H9 (cell line): ENCODE measurements around the gene PFDN4. TPM values are rescaled to one million over a fixed set of nuclear protein-coding genes. Genes with fewer than 3 reads are reported as not detected.

Experiments used
- DNase-seq: peaks from one replicate; pipeline ENCODE4 v3.0.0-alpha.2; 2017
- H2AFZ ChIP-seq: one replicate; pipeline ENCODE4 v1.6.1; 2013; ENCODE audit warnings: mild to moderate bottlenecking, low read length, control low read depth, moderate library complexity
- H2AK5ac ChIP-seq: 2 replicates; pipeline ENCODE4 v1.6.1; 2013; ENCODE audit warnings: low read length, control low read depth, mixed read lengths; ENCODE audit not compliant: insufficient read length
- H2BK120ac ChIP-seq: one replicate; pipeline ENCODE4 v1.6.1; 2013; ENCODE audit warnings: low read depth, mild to moderate bottlenecking, low read length, control low read depth, inconsistent platforms; ENCODE audit not compliant: poor library complexity, severe bottlenecking
- H2BK12ac ChIP-seq: 2 replicates; pipeline ENCODE4 v1.6.1; 2013; ENCODE audit warnings: low read length, control low read depth, mixed read lengths, low read depth; ENCODE audit not compliant: insufficient read length
- H2BK15ac ChIP-seq: 2 replicates; pipeline ENCODE4 v1.6.1; 2013; ENCODE audit warnings: low read depth, low read length, control low read depth
- H2BK20ac ChIP-seq: one replicate; pipeline ENCODE4 v1.6.1; 2013; ENCODE audit warnings: low read depth, mild to moderate bottlenecking, low read length, control low read depth, inconsistent platforms; ENCODE audit not compliant: poor library complexity, severe bottlenecking
- H2BK5ac ChIP-seq: 2 replicates; pipeline ENCODE4 v1.6.1; 2013; ENCODE audit warnings: low read length, control low read depth, mixed read lengths; ENCODE audit not compliant: insufficient read length
- H3K14ac ChIP-seq: 2 replicates; pipeline ENCODE4 v1.6.1; 2013; ENCODE audit warnings: low read length, control low read depth; ENCODE audit not compliant: insufficient read depth
- H3K18ac ChIP-seq: 2 replicates; pipeline ENCODE4 v1.6.1; 2013; ENCODE audit warnings: low read depth, mild to moderate bottlenecking, mixed read lengths, low read length, control low read depth; ENCODE audit not compliant: insufficient read length
- H3K23ac ChIP-seq: 2 replicates; pipeline ENCODE4 v1.6.1; 2013; ENCODE audit warnings: low read length, control low read depth, mixed read lengths, low read depth; ENCODE audit not compliant: insufficient read length
- H3K23me2 ChIP-seq: 2 replicates; pipeline ENCODE4 v1.6.1; 2013; ENCODE audit warnings: low read depth, mild to moderate bottlenecking, mixed read lengths, low read length, control low read depth; ENCODE audit not compliant: insufficient read length, poor library complexity, severe bottlenecking
- H3K27ac ChIP-seq: 2 replicates; pipeline ENCODE4 v1.5.1; 2013; ENCODE audit warnings: low read length, control low read depth, mixed read lengths, low read depth; ENCODE audit not compliant: insufficient read length
- H3K27me3 ChIP-seq: 2 replicates; pipeline ENCODE4 v1.6.1; 2013; ENCODE audit warnings: low read length, control low read depth, inconsistent platforms; ENCODE audit not compliant: insufficient read depth
- H3K4ac ChIP-seq: 2 replicates; pipeline ENCODE4 v1.6.1; 2013; ENCODE audit warnings: low read depth, mild to moderate bottlenecking, control low read depth, inconsistent platforms, low read length, moderate library complexity
- H3K4me1 ChIP-seq: 2 replicates; pipeline ENCODE4 v1.6.1; 2013; ENCODE audit warnings: low read length, control low read depth, inconsistent platforms; ENCODE audit not compliant: insufficient read depth
- H3K4me2 ChIP-seq: 2 replicates; pipeline ENCODE4 v1.6.1; 2013; ENCODE audit warnings: low read length, control low read depth, mixed read lengths; ENCODE audit not compliant: insufficient read length, insufficient read depth
- H3K56ac ChIP-seq: 2 replicates; pipeline ENCODE4 v1.6.1; 2013; ENCODE audit warnings: low read depth, mild to moderate bottlenecking, mixed read lengths, low read length, control low read depth; ENCODE audit not compliant: insufficient read length
- H3K79me1 ChIP-seq: 2 replicates; pipeline ENCODE4 v1.6.1; 2013; ENCODE audit warnings: low read depth, mild to moderate bottlenecking, moderate library complexity, low read length, control low read depth, inconsistent platforms; ENCODE audit not compliant: insufficient read depth, poor library complexity, severe bottlenecking
- H3K79me2 ChIP-seq: 2 replicates; pipeline ENCODE4 v1.6.1; 2013; ENCODE audit warnings: low read length, control low read depth, inconsistent platforms; ENCODE audit not compliant: insufficient read depth
- H3K9ac ChIP-seq: 2 replicates; pipeline ENCODE4 v1.6.1; 2013; ENCODE audit warnings: low read length, control low read depth, mixed read lengths; ENCODE audit not compliant: insufficient read length; ENCODE audit errors: extremely low read depth
- H3K9me3 ChIP-seq: one replicate; pipeline ENCODE4 v1.6.1; 2013; ENCODE audit warnings: low read depth, low read length, inconsistent platforms; ENCODE audit not compliant: control insufficient read depth
- H3T11ph ChIP-seq: one replicate; pipeline ENCODE4 v1.6.1; 2013; ENCODE audit warnings: mild to moderate bottlenecking, low read length, control low read depth, inconsistent platforms
- H4K20me1 ChIP-seq: one replicate; pipeline ENCODE4 v1.6.1; 2013; ENCODE audit not compliant: control insufficient read depth, insufficient read length, insufficient read depth
- H4K5ac ChIP-seq: 2 replicates; pipeline ENCODE4 v1.6.1; 2013; ENCODE audit warnings: low read depth, mild to moderate bottlenecking, mixed read lengths, low read length, control low read depth; ENCODE audit not compliant: insufficient read length
- H4K8ac ChIP-seq: replicated peaks from 2 replicates; pipeline ENCODE4 v1.6.1; 2013; ENCODE audit warnings: low read length, control low read depth, mixed read lengths, low read depth; ENCODE audit not compliant: insufficient read length
- H4K91ac ChIP-seq: 2 replicates; pipeline ENCODE4 v1.6.1; 2013; ENCODE audit warnings: low read depth, mild to moderate bottlenecking, moderate library complexity, mixed read lengths, low read length, control low read depth; ENCODE audit not compliant: insufficient read length
- H3K27ac Mint-ChIP-seq, 3 experiments: 2 replicates in 2 of 3; 3 replicates in 1 of 3; pipeline ENCODE4 v1.8.0; 2020 to 2021; ENCODE audit warnings: mixed read lengths in 3 of 3, mild to moderate bottlenecking in 1 of 3, moderate library complexity in 1 of 3
- H3K27me3 Mint-ChIP-seq: 2 replicates; pipeline ENCODE4 v1.8.0; 2021; ENCODE audit warnings: low read depth, mild to moderate bottlenecking, moderate library complexity, mixed read lengths
- H3K36me3 Mint-ChIP-seq, 3 experiments: 2 replicates in 2 of 3; 3 replicates in 1 of 3; pipeline ENCODE4 v1.8.0; 2020 to 2021; ENCODE audit warnings: low read depth in 3 of 3, mixed read lengths in 3 of 3; ENCODE audit not compliant: insufficient read depth in 1 of 3
- H3K4me1 Mint-ChIP-seq, 2 experiments: 2 replicates each; pipeline ENCODE4 v1.8.0; 2020; ENCODE audit warnings: mixed read lengths in 2 of 2
- H3K4me3 Mint-ChIP-seq, 2 experiments: 2 replicates in 1 of 2; 3 replicates in 1 of 2; pipeline ENCODE4 v1.8.0; 2020 to 2021; ENCODE audit warnings: mild to moderate bottlenecking in 2 of 2, mixed read lengths in 2 of 2, moderate library complexity in 1 of 2
- H3K9me3 Mint-ChIP-seq, 2 experiments: 2 replicates in 1 of 2; 3 replicates in 1 of 2; pipeline ENCODE4 v1.8.0; 2020; ENCODE audit warnings: mild to moderate bottlenecking in 2 of 2, mixed read lengths in 2 of 2, moderate library complexity in 1 of 2
- total RNA-seq: library from RNA; stranded (reverse); gene quantifications from 2 replicates; pipeline ENCODE4 v1.2.1, GENCODE V29; 2021
- TF ChIP-seq, protein P1 (sequence below): fragments of 200-600 bp; sonication (generic); conservative IDR thresholded peaks from 3 replicates; pipeline ENCODE4 v1.8.0; 2021; ENCODE audit warnings: antibody characterized with exemption, mild to moderate bottlenecking

The PFDN4 gene
- total RNA-seq, 1 experiment from 2014 or later, result 73.6 TPM

GRCh38 chr20:54227241-54227640, 19.4 kb downstream of the PFDN4 start:
- no peak overlapping the region for H3K4me2 ChIP-seq
- H3K18ac ChIP-seq, result no peak overlapping the region
- H2BK15ac ChIP-seq, result no peak overlapping the region
- H3K27ac ChIP-seq, result no peak overlapping the region
- no peak overlapping the region for H2BK5ac ChIP-seq
- no peak overlapping the region for H2BK12ac ChIP-seq
- no peak overlapping the region for H3K23ac ChIP-seq
- Mint-ChIP-seq H3K27me3 (no peaks in the 10 kb centered on the region), H3K4me1 (peaks cover 18 to 21% of the 10 kb centered on the region in 2 experiments), H3K4me3 (no peak overlapping the region), H3K36me3 (no peaks in the 10 kb centered on the region), H3K27ac (no peak overlapping the region), H3K9me3 (no peaks in the 10 kb centered on the region)
- H3K79me2 ChIP-seq, result no peaks in the 10 kb centered on the region
- peaks cover 3% of the 10 kb centered on the region; the same call in 1 of the 2 replicates for H3K4me1 ChIP-seq
- no peak overlapping the region for H4K8ac ChIP-seq
- H3K9me3 ChIP-seq, result no peaks in the 10 kb centered on the region
- no peak overlapping the region for H2AFZ ChIP-seq
- no peak overlapping the region for H2BK120ac ChIP-seq
- no peak overlapping the region for H4K5ac ChIP-seq
- H3K79me1 ChIP-seq, result no peaks in the 10 kb centered on the region
- H3K23me2 ChIP-seq, result no peaks in the 10 kb centered on the region
- no peak overlapping the region for H3K14ac ChIP-seq
- no peak overlapping the region for H2AK5ac ChIP-seq
- no peak overlapping the region for H3K9ac ChIP-seq
- H4K91ac ChIP-seq, result no peak overlapping the region
- no peaks in the 10 kb centered on the region for H3K27me3 ChIP-seq
- H3T11ph ChIP-seq, result no peak overlapping the region
- no peak overlapping the region for H3K56ac ChIP-seq
- DNase-seq, result no peak
- H3K4ac ChIP-seq, result no peak overlapping the region
- H2BK20ac ChIP-seq, result no peak overlapping the region
- TF ChIP-seq, protein P1, sequence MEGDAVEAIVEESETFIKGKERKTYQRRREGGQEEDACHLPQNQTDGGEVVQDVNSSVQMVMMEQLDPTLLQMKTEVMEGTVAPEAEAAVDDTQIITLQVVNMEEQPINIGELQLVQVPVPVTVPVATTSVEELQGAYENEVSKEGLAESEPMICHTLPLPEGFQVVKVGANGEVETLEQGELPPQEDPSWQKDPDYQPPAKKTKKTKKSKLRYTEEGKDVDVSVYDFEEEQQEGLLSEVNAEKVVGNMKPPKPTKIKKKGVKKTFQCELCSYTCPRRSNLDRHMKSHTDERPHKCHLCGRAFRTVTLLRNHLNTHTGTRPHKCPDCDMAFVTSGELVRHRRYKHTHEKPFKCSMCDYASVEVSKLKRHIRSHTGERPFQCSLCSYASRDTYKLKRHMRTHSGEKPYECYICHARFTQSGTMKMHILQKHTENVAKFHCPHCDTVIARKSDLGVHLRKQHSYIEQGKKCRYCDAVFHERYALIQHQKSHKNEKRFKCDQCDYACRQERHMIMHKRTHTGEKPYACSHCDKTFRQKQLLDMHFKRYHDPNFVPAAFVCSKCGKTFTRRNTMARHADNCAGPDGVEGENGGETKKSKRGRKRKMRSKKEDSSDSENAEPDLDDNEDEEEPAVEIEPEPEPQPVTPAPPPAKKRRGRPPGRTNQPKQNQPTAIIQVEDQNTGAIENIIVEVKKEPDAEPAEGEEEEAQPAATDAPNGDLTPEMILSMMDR, result no peak
- no peaks in the 10 kb centered on the region for H4K20me1 ChIP-seq
